H1 (cell line): ENCODE results near the gene SIX6. TPM values are rescaled to one million over a fixed set of nuclear protein-coding genes. Genes with fewer than 3 reads are reported as not detected.

ENCODE experiments used
- CTCF ChIA-PET: fragments of 300-600 bp; sonication (Branson Sonifier 250); formaldehyde crosslinking; loops from one replicate; lab custom pipeline; 2021; ENCODE audit not compliant: partially characterized antibody; lab: Charles Lee
- POLR2A ChIA-PET: fragments of 300-600 bp; sonication (Branson Sonifier 250); formaldehyde crosslinking; loops from one replicate; lab custom pipeline; 2021; ENCODE audit warnings: inconsistent platforms; ENCODE audit not compliant: partially characterized antibody; lab: Charles Lee
- DNase-seq, 2 experiments: peaks; one replicate each; pipeline versions ENCODE4 v3.0.0 to v3.0.0-alpha.2; 2010 to 2022; ENCODE audit warnings: low spot score in 2 of 2, low read depth in 1 of 2, mixed read lengths in 1 of 2
- FAIRE-seq: peaks from 2 replicates; lab custom pipeline; 2011; peaks lifted over from hg19 to GRCh38; lab: Jason Lieb, UNC
- H2AFZ ChIP-seq: 2 replicates; pipeline ENCODE4 v1.8.1; 2012; ENCODE audit warnings: low read length, inconsistent platforms
- H2AK5ac ChIP-seq: 2 replicates; pipeline ENCODE4 v1.6.1; 2013; ENCODE audit warnings: low read depth, low read length
- H2BK120ac ChIP-seq: replicated peaks from 2 replicates; pipeline ENCODE3; 2013; ENCODE audit warnings: low read depth, low read length, inconsistent platforms
- H2BK12ac ChIP-seq: 2 replicates; pipeline ENCODE4 v1.6.1; 2013; ENCODE audit warnings: low read depth, low read length
- H2BK15ac ChIP-seq: 2 replicates; pipeline ENCODE4 v1.6.1; 2013; ENCODE audit warnings: low read length
- H2BK20ac ChIP-seq: 2 replicates; pipeline ENCODE4 v1.6.1; 2013; ENCODE audit warnings: low read length
- H2BK5ac ChIP-seq: 2 replicates; pipeline ENCODE4 v1.6.1; 2013; ENCODE audit warnings: low read depth, low read length
- H3K14ac ChIP-seq: 2 replicates; pipeline ENCODE4 v1.6.1; 2013; ENCODE audit warnings: inconsistent platforms; ENCODE audit not compliant: insufficient read length
- H3K18ac ChIP-seq: 2 replicates; pipeline ENCODE4 v1.6.1; 2013; ENCODE audit warnings: low read length; ENCODE audit errors: extremely low read depth
- H3K23ac ChIP-seq: 2 replicates; pipeline ENCODE4 v1.6.1; 2013; ENCODE audit warnings: inconsistent platforms; ENCODE audit not compliant: insufficient read length
- H3K23me2 ChIP-seq: 2 replicates; pipeline ENCODE4 v1.6.1; 2013; ENCODE audit warnings: low read depth, low read length
- H3K27ac ChIP-seq: 2 replicates; pipeline ENCODE4 v1.6.1; 2011; ENCODE audit warnings: low read depth, low read length, inconsistent platforms
- H3K27me3 ChIP-seq, 4 experiments: replicated peaks in 1 of 4; 1 replicate in 1 of 4; 2 replicates in 3 of 4; pipeline versions ENCODE4 v1.6.1 to v1.8.1; 2011 to 2013; ENCODE audit warnings: low read length in 3 of 4, mild to moderate bottlenecking in 3 of 4, inconsistent platforms in 2 of 4, mixed read lengths in 2 of 4, moderate library complexity in 1 of 4; ENCODE audit not compliant: control insufficient read depth in 3 of 4, insufficient read depth in 3 of 4; ENCODE audit errors: extremely low read depth in 1 of 4
- H3K36me3 ChIP-seq, 4 experiments: 2 replicates each; pipeline versions ENCODE4 v1.6.1 to v1.8.1; 2011 to 2013; ENCODE audit warnings: mild to moderate bottlenecking in 4 of 4, low read length in 3 of 4, moderate library complexity in 2 of 4, control low read depth in 1 of 4, inconsistent platforms in 1 of 4; ENCODE audit not compliant: insufficient read depth in 4 of 4, control insufficient read depth in 2 of 4
- H3K4ac ChIP-seq: replicated peaks from 2 replicates; pipeline ENCODE3; 2013; ENCODE audit warnings: low read length, low read depth, mixed read lengths, inconsistent platforms; ENCODE audit not compliant: insufficient read length
- H3K4me1 ChIP-seq, 4 experiments: replicated peaks in 1 of 4; 1 replicate in 1 of 4; 2 replicates in 3 of 4; pipeline versions ENCODE4 v1.6.1 to v1.8.1; 2011 to 2013; ENCODE audit warnings: low read length in 3 of 4, inconsistent platforms in 2 of 4, mixed read lengths in 1 of 4; ENCODE audit not compliant: insufficient read depth in 4 of 4, control insufficient read depth in 3 of 4
- H3K4me2 ChIP-seq, 2 experiments: 2 replicates each; pipeline versions ENCODE4 v1.6.1 to v1.8.1; 2011 to 2013; ENCODE audit warnings: low read depth in 2 of 2, low read length in 2 of 2, control low read depth in 1 of 2, inconsistent platforms in 1 of 2, mild to moderate bottlenecking in 1 of 2; ENCODE audit not compliant: insufficient read depth in 1 of 2
- H3K4me3 ChIP-seq, 4 experiments: fragments of 200-600, 300-600 bp in 1 of 4; sonication (generic), shearing (Covaris generic), sonication (Bioruptor Twin) in 1 of 4; 2 replicates each; pipeline versions ENCODE4 v1.5.1 to v1.8.1; 2011 to 2016; ENCODE audit warnings: low read length in 4 of 4, low read depth in 3 of 4, control low read depth in 2 of 4, inconsistent platforms in 2 of 4, mild to moderate bottlenecking in 2 of 4, mixed read lengths in 1 of 4, moderate library complexity in 1 of 4; ENCODE audit not compliant: insufficient read depth in 2 of 4; ENCODE audit errors: extremely low read depth in 1 of 4
- H3K56ac ChIP-seq: replicated peaks from 2 replicates; pipeline ENCODE3; 2013; ENCODE audit warnings: low read depth, mild to moderate bottlenecking, mixed read lengths, low read length, inconsistent platforms; ENCODE audit not compliant: insufficient read length
- H3K79me1 ChIP-seq: 2 replicates; pipeline ENCODE4 v1.6.1; 2013; ENCODE audit warnings: low read depth, low read length, control low read depth
- H3K79me2 ChIP-seq, 2 experiments: 2 replicates each; pipeline versions ENCODE4 v1.6.1 to v1.8.1; 2012 to 2013; ENCODE audit warnings: low read length in 2 of 2, mild to moderate bottlenecking in 2 of 2, inconsistent platforms in 1 of 2; ENCODE audit not compliant: insufficient read depth in 2 of 2, control insufficient read depth in 1 of 2
- H3K9ac ChIP-seq, 4 experiments: replicated peaks in 1 of 4; 1 replicate in 1 of 4; 2 replicates in 3 of 4; pipeline versions ENCODE4 v1.6.1 to v1.8.1; 2011 to 2013; ENCODE audit warnings: low read depth in 3 of 4, low read length in 3 of 4, control low read depth in 2 of 4, mild to moderate bottlenecking in 2 of 4, moderate library complexity in 2 of 4, inconsistent platforms in 1 of 4; ENCODE audit errors: extremely low read depth in 1 of 4
- H3K9me3 ChIP-seq, 2 experiments: 2 replicates each; pipeline versions ENCODE4 v1.6.1 to v1.8.1; 2012 to 2013; ENCODE audit warnings: mild to moderate bottlenecking in 2 of 2, moderate library complexity in 2 of 2, control low read depth in 1 of 2, inconsistent platforms in 1 of 2, low read depth in 1 of 2, low read length in 1 of 2, mixed read lengths in 1 of 2; ENCODE audit not compliant: insufficient read depth in 2 of 2
- H4K20me1 ChIP-seq, 2 experiments: replicated peaks in 1 of 2; 2 replicates each; pipeline versions ENCODE3 to v1.8.1; 2011 to 2013; ENCODE audit warnings: inconsistent platforms in 2 of 2, low read length in 2 of 2, mild to moderate bottlenecking in 1 of 2; ENCODE audit not compliant: insufficient read depth in 2 of 2, control insufficient read depth in 1 of 2
- H4K5ac ChIP-seq: 2 replicates; pipeline ENCODE4 v1.6.1; 2013; ENCODE audit warnings: low read length, low read depth, mixed read lengths, inconsistent platforms; ENCODE audit not compliant: insufficient read length
- H4K8ac ChIP-seq: 2 replicates; pipeline ENCODE4 v1.8.0; 2013; ENCODE audit warnings: mild to moderate bottlenecking, moderate library complexity, low read length, inconsistent platforms; ENCODE audit not compliant: insufficient read depth; ENCODE audit errors: extremely low read depth
- H4K91ac ChIP-seq: replicated peaks from 2 replicates; pipeline ENCODE3; 2013; ENCODE audit warnings: low read length, mixed read lengths, inconsistent platforms; ENCODE audit not compliant: insufficient read length
- BCL11A ChIP-seq, 2 experiments: IDR thresholded peaks; one replicate each; pipeline ENCODE4 v1.6.1; 2011; ENCODE audit warnings: low read depth in 2 of 2, low read length in 2 of 2, mild to moderate bottlenecking in 2 of 2
- BRCA1 ChIP-seq: IDR thresholded peaks from 2 replicates; pipeline ENCODE4 v1.6.1; 2012; ENCODE audit warnings: low read depth, low read length, improper control_type of control experiment
- CBX5 ChIP-seq: fragments of 300-800, 300-1000 bp; sonication (generic); IDR thresholded peaks from 2 replicates; pipeline ENCODE4 v1.7.1; 2016; ENCODE audit warnings: antibody characterized with exemption, low read length, low read depth
- GABPA ChIP-seq: IDR thresholded peaks from 2 replicates; pipeline ENCODE4 v1.6.1; 2011; ENCODE audit warnings: mild to moderate bottlenecking, low read length, moderate library complexity, borderline replicate concordance; ENCODE audit not compliant: insufficient read depth
- HDAC2 ChIP-seq, 2 experiments: fragments of 300-600 bp in 1 of 2; sonication (generic) in 1 of 2; IDR thresholded peaks; 2 replicates each; pipeline ENCODE4 v1.6.1; 2011 to 2012; ENCODE audit warnings: low read depth in 2 of 2, low read length in 2 of 2, mild to moderate bottlenecking in 2 of 2, moderate library complexity in 2 of 2, borderline replicate concordance in 1 of 2, inconsistent platforms in 1 of 2
- KDM1A ChIP-seq: fragments of 200-600, 300-600 bp; sonication (generic); IDR thresholded peaks from 2 replicates; pipeline ENCODE4 v1.7.1; 2016; ENCODE audit warnings: mild to moderate bottlenecking, low read length, borderline replicate concordance
- KDM5A ChIP-seq: fragments of 200-600 bp; IDR thresholded peaks from 2 replicates; pipeline ENCODE4 v1.7.1; 2012; ENCODE audit warnings: mild to moderate bottlenecking, low read length, inconsistent platforms, mixed read lengths
- PHF8 ChIP-seq: fragments of 200-600 bp; sonication (generic); conservative IDR thresholded peaks from 2 replicates; pipeline ENCODE4 v1.7.1; 2012; ENCODE audit warnings: low read depth, mild to moderate bottlenecking, inconsistent platforms, low read length, moderate library complexity
- POLR2A ChIP-seq, 2 experiments: IDR thresholded peaks; 1 replicate in 1 of 2; 2 replicates in 1 of 2; pipeline ENCODE4 v1.6.1; 2011; ENCODE audit warnings: low read depth in 2 of 2, low read length in 2 of 2, mild to moderate bottlenecking in 2 of 2; ENCODE audit errors: control extremely low read depth in 1 of 2
- POU5F1 ChIP-seq: IDR thresholded peaks from 2 replicates; pipeline ENCODE4 v1.6.1; 2011; ENCODE audit warnings: low read depth, mild to moderate bottlenecking, low read length, moderate library complexity
- SIN3A ChIP-seq, 2 experiments: IDR thresholded peaks in 1 of 2; conservative IDR thresholded peaks in 1 of 2; 2 replicates each; pipeline ENCODE4 v1.6.1; 2011 to 2012; ENCODE audit warnings: low read length in 2 of 2, improper control_type of control experiment in 1 of 2, low read depth in 1 of 2, mild to moderate bottlenecking in 1 of 2
- SIRT6 ChIP-seq: IDR thresholded peaks from one replicate; pipeline ENCODE4 v1.7.1; 2012; ENCODE audit warnings: low read length, inconsistent platforms
- SRF ChIP-seq: IDR thresholded peaks from 2 replicates; pipeline ENCODE4 v1.6.1; 2011; ENCODE audit warnings: mild to moderate bottlenecking, low read depth, low read length, moderate library complexity
- ZNF274 ChIP-seq: IDR thresholded peaks from 2 replicates; pipeline ENCODE4 v1.7.0; 2012; ENCODE audit warnings: low read length, borderline replicate concordance; ENCODE audit errors: extremely low read depth
- WGBS, 2 experiments: shearing (Covaris generic) in 1 of 2; methylation state at CpG; one replicate each; pipeline versions ENCODE4 v1.1.6 to v1.1.7; 2013 to 2015; ENCODE audit warnings: low lambda C conversion rate in 2 of 2, mixed read lengths in 2 of 2, inconsistent platforms in 1 of 2, low coverage in 1 of 2, missing lambda C conversion rate in 1 of 2; ENCODE audit not compliant: insufficient replicate concordance in 2 of 2, insufficient coverage in 1 of 2, insufficient read length in 1 of 2; ENCODE audit errors: extremely low coverage in 1 of 2, missing lambda C conversion rate in 1 of 2; 5-methylcytosine and 5-hydroxymethylcytosine counted together
- polyA plus RNA-seq, 7 experiments: library from polyadenylated mRNA; depleted of rRNA in 3 of 7; stranded (reverse) in 5 of 7; unstranded in 2 of 7; fragments of >200 nt in 5 of 7; fragments of 200-250 nt in 2 of 7; gene quantifications; 1 replicate in 5 of 7; 2 replicates in 1 of 7; 4 replicates in 1 of 7; pipeline versions ENCODE4 v1.2.1 to v1.2.3, GENCODE V29; 2011 to 2013; ENCODE audit warnings: missing spikeins in 2 of 7, mixed read lengths in 2 of 7
- total RNA-seq: library from RNA; stranded (reverse); fragmentation: NEBNext Ultra II Directional; extraction: Animal tissue kit (Norgen Biotek cat#: 25700); gene quantifications from 2 replicates; pipeline ENCODE4 v1.2.1, GENCODE V29; 2021

Gene SIX6
- total and polyA plus RNA-seq, 2 of the 8 experiments (the other 6 are each of a cell fraction or from before 2014, with no cell fraction given) = 0.03 TPM; not detected in 1

DNA sequence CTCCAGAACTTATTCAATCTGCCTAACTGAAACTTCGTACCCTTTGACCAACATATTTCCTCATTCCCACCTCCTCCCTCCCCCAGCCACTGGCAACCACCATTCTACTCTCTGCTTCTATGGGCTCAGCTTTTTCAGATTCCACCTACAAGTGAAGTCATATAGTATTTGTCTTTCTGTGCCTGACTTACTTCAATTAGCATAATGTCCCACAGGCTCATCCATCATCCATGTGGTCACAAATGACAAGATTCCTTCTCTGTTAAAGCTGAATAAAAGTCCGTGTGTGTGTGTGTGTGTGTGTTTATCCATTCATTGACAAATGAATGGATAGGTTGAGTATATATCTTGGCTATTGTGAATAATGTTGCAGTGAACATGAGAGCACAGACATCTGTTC, 21.7 kb upstream of the SIX6 start:
- no peak overlapping the region for H4K5ac ChIP-seq
- H3K14ac ChIP-seq = no peak overlapping the region
- no peak overlapping the region for H4K8ac ChIP-seq
- H2BK5ac ChIP-seq = no peak overlapping the region
- no peak overlapping the region for H3K56ac ChIP-seq
- H3K4me2 ChIP-seq = no peak overlapping the region
- H3K23ac ChIP-seq = no peak overlapping the region
- no peak overlapping the region for H2AFZ ChIP-seq
- no peaks in the 10 kb centered on the region for H3K36me3 ChIP-seq
- H3K79me1 ChIP-seq = no peaks in the 10 kb centered on the region
- DNase-seq = no peak
- no peak overlapping the region for H3K4ac ChIP-seq
- no peak for FAIRE-seq
- H2BK20ac ChIP-seq = no peak overlapping the region
- no peak overlapping the region for H3K4me3 ChIP-seq
- no peak overlapping the region for H2BK120ac ChIP-seq
- H3K23me2 ChIP-seq = peaks cover 3% of the 10 kb centered on the region
- CTCF ChIA-PET = interaction anchor here (0.8 to 1.5 kb wide), 3 partner anchors 20 to 137 kb away, joined by 3 to 9 read pairs (median 3); no protein-coding TSS in a partner anchor
- no peak overlapping the region for H3K18ac ChIP-seq
- H2BK15ac ChIP-seq = no peak overlapping the region
- H3K9me3 ChIP-seq = no peaks in the 10 kb centered on the region
- H3K27ac ChIP-seq = no peak overlapping the region
- WGBS, 2 experiments = 73% methylated on average over 2 of the region's 2 CpGs; no CpG with 5 or more reads in 1 of the 2 experiments
- peaks cover 0 to 29% (median 16%) of the 10 kb centered on the region in 4 experiments; a peak in 6 of 7 replicates for H3K27me3 ChIP-seq
- no peaks in the 10 kb centered on the region for H4K20me1 ChIP-seq
- no peaks in the 10 kb centered on the region for H3K79me2 ChIP-seq
- H3K9ac ChIP-seq = no peak overlapping the region
- POLR2A ChIA-PET = no interaction called here
- H2AK5ac ChIP-seq = no peak overlapping the region
- no peak overlapping the region for H4K91ac ChIP-seq
- H2BK12ac ChIP-seq = no peak overlapping the region
- no peaks in the 10 kb centered on the region for H3K4me1 ChIP-seq
- TF ChIP-seq BRCA1 (no peak), KDM1A (no peak), SRF (no peak), KDM5A (no peak), POLR2A (IDR thresholded peaks at IDR 0.05; ENCODE audit: control extremely low read depth in 1 of 2, low read depth in 2 of 2, low read length in 2 of 2) (no peak), SIN3A (conservative IDR thresholded peaks at IDR 0.05 in 1 of 2, IDR thresholded peaks at IDR 0.05 in 1 of 2; ENCODE audit: low read depth in 1 of 2, low read length in 2 of 2) (no peak), CBX5 (no peak), HDAC2 (IDR thresholded peaks at IDR 0.05; ENCODE audit: borderline replicate concordance in 1 of 2, low read depth in 2 of 2, low read length in 2 of 2) (no peak), GABPA (no peak), PHF8 (no peak), POU5F1 (no peak), SIRT6 (no peak), ZNF274 (no peak), BCL11A (IDR thresholded peaks at IDR 0.05; ENCODE audit: low read depth in 2 of 2, low read length in 2 of 2) (no peak)
